PFSK-1 (cell line): ENCODE data around the gene GTPBP2.

Source experiments
- FOXP2 ChIP-seq: optimal IDR thresholded peaks from 2 replicates; pipeline ENCODE3; 2011; ENCODE audit warnings: borderline replicate concordance, control low read depth, inconsistent platforms; ENCODE audit not compliant: insufficient read depth; ENCODE audit errors: extremely low read length, extremely low read depth
- POLR2AphosphoS5 ChIP-seq: IDR thresholded peaks from 2 replicates; pipeline ENCODE4 v1.6.1; 2012; ENCODE audit warnings: low read depth, mild to moderate bottlenecking, control low read depth, low read length, moderate library complexity
- REST ChIP-seq, 2 experiments: IDR thresholded peaks; 2 replicates each; pipeline versions ENCODE4 v1.6.1 to v1.8.0; 2011 to 2012; ENCODE audit warnings: low read depth in 2 of 2, low read length in 2 of 2, control low read depth in 1 of 2, inconsistent platforms in 1 of 2, mild to moderate bottlenecking in 1 of 2, moderate library complexity in 1 of 2; ENCODE audit not compliant: insufficient read depth in 1 of 2
- SIN3A ChIP-seq: IDR thresholded peaks from 2 replicates; pipeline ENCODE4 v1.6.1; 2012; ENCODE audit warnings: mild to moderate bottlenecking, low read length, moderate library complexity, borderline replicate concordance; ENCODE audit not compliant: insufficient read depth
- TAF1 ChIP-seq: IDR thresholded peaks from 2 replicates; pipeline ENCODE4 v1.6.1; 2012; ENCODE audit warnings: low read length, control low read depth, borderline replicate concordance; ENCODE audit not compliant: insufficient read depth

Gene GTPBP2

GRCh38 chr6:43671011-43671800 is 42.1 kb upstream of the GTPBP2 start:
- no peak for TF ChIP-seq TAF1
- TF ChIP-seq FOXP2, result no peak
- TF ChIP-seq REST (IDR thresholded peaks at IDR 0.05; ENCODE audit: insufficient read depth in 1 of 2, low read depth in 2 of 2, low read length in 2 of 2), result no peak
- no peak for TF ChIP-seq SIN3A
- TF ChIP-seq POLR2AphosphoS5, result no peak

DNA sequence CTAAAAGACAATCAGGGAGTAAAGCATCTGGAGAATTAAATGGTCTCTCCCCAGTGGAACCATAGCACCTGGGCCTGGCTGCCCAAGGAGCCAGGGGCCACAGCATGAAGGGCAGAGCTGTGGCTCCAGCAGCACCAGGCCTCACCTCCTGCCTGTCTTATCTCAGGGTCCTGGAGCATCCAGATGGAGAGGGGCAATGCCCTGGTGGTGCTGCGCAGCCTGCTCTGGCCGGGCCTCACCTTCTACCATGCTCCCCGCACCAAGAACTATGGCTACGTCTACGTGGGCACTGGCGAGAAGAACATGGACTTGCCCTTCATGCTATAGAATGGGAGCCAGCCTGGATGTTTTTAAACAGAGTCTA is 41.5 kb upstream of the GTPBP2 start:
- no peak for TF ChIP-seq REST (IDR thresholded peaks at IDR 0.05; ENCODE audit: insufficient read depth in 1 of 2, low read depth in 2 of 2, low read length in 2 of 2)
- TF ChIP-seq FOXP2, result no peak
- TF ChIP-seq TAF1, result no peak
- no peak for TF ChIP-seq POLR2AphosphoS5
- TF ChIP-seq SIN3A, result no peak

DNA sequence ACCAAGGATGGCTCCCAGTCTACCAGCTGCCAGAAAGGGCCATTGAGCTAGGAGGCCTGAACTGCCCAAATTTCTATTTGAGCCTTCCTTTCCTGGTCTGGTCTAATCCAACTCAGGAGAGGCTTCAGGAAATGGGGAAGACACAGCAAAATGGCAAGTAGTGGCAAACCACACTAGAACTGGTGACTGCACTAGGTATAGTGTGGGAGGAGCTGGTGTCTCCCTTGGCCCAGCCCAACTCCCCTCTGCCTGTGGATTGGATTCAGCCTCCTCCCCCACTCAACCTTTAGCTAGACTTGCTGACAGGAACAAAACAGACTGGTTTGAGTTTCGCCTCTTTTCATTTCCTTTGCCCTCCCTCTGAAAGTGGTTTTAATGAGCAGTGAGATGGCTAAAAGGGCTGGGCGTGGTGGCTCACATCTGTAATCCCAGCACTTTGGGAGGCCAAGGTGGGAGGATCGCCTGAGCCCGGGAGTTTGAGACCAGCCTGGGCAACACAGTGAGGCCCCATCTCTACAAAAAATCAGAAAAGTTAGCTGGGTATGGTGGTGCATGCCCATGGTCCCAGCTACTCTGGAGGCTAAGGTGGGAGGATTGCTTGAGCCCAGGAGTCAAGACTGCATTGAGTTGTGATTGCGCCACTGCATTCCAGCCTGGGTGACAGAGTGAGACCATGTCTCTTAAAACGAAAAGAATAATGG is 41.0 kb upstream of the GTPBP2 start:
- TF ChIP-seq POLR2AphosphoS5 (peak; percentile 74), TAF1 (peak; percentile 76; the same call in 1 of the 2 replicates), REST (IDR thresholded peaks at IDR 0.05; ENCODE audit: insufficient read depth in 1 of 2, low read depth in 2 of 2, low read length in 2 of 2) (0 out of 4 replicates have a peak, but pooled peaks of 1 of the 2 experiments have one; percentile 43), FOXP2 (no peak), SIN3A (0 out of 2 replicates have a peak, but pooled peaks have one; percentile 25)

GRCh38 chr6:43669050-43669921 is 40.2 kb upstream of the GTPBP2 start:
- no peak for TF ChIP-seq REST (IDR thresholded peaks at IDR 0.05; ENCODE audit: insufficient read depth in 1 of 2, low read depth in 2 of 2, low read length in 2 of 2)
- TF ChIP-seq SIN3A, result no peak
